ENCODE data around the gene PSPH. TPM values are rescaled to one million over a fixed set of nuclear protein-coding genes. Genes with fewer than 3 reads are reported as not detected.
"Not testable (repeated sequence)": the region's sequence is repeated elsewhere in the genome, so short reads cannot be mapped to it uniquely, and the experiment has no call there.

PSPH gene
- total and polyA plus RNA-seq, 12 donors, result 2.8 to 68.7 (median 23.0) TPM

DNA sequence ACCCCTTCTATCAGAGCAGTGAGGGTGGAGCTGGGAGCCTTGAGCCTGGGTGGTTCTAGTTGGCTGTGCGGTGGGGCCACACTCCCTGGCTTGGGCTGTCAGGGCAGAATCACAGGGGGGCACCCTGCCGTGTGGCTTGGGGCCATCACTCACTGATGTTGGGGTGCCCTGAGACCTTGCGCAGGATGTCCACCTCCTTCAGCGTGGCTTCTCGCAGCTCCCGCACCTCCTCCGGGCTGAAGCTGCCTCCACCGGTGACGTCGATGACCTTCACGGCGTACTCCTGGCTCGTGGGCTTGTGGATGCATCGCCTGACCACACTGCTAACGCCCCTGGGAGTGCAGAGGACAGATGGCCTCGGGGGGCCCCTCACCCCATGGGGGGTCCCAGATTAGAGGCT, 36.2 kb upstream of the PSPH start:
- Histone ChIP-seq H3K9me3 (replicated peaks in 1 of 3) (no peaks in the 10 kb centered on the region), H3K4me3 (no peak overlapping the region), H3K27ac (peak overlapping the region in 3 of 5 donors; percentile 57 to 68 (median 67)), H3K4me1 (replicated peaks in 1 of 2) (peaks cover under 1 to 16% of the 10 kb centered on the region in 2 donors), H3K36me3 (replicated peaks in 1 of 2) (no peaks in the 10 kb centered on the region), H3K27me3 (no peaks in the 10 kb centered on the region)
- DNase-seq, result peak in 6 of 7 donors; percentile 39 to 68 (median 63)
- intact Hi-C loops (cut with DNase I), result no loop called here
- TF ChIP-seq, protein P1, sequence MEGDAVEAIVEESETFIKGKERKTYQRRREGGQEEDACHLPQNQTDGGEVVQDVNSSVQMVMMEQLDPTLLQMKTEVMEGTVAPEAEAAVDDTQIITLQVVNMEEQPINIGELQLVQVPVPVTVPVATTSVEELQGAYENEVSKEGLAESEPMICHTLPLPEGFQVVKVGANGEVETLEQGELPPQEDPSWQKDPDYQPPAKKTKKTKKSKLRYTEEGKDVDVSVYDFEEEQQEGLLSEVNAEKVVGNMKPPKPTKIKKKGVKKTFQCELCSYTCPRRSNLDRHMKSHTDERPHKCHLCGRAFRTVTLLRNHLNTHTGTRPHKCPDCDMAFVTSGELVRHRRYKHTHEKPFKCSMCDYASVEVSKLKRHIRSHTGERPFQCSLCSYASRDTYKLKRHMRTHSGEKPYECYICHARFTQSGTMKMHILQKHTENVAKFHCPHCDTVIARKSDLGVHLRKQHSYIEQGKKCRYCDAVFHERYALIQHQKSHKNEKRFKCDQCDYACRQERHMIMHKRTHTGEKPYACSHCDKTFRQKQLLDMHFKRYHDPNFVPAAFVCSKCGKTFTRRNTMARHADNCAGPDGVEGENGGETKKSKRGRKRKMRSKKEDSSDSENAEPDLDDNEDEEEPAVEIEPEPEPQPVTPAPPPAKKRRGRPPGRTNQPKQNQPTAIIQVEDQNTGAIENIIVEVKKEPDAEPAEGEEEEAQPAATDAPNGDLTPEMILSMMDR (IDR thresholded peaks at IDR 0.05), result no peak
- TF ChIP-seq POLR2A (IDR thresholded peaks at IDR 0.05), result no peak
- 45 to 90% (median 63%) methylated on average over 8 to 16 of the region's 16 CpGs for WGBS, 4 donors

DNA sequence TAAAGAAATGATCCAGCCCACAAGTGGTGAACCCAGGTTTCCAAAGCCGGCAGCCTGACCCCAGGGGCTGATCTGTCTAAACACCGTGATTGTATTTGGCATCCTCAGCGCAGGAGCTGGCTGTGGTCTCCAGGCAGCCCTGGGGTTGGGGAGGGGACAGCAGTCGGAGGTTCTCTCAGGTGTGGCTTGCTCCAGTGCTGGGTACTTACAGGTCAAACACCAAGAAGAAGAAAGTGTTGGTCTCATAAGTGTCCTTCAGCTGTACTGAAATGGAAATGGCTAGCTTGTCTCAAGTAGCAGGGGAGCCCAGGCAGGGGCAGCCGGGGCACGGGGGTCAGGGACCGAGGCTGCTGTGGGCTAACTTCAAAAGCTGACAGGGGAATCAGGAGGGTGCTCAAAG, 35.5 kb upstream of the PSPH start:
- TF ChIP-seq, protein P1 (IDR thresholded peaks at IDR 0.05), result no peak
- TF ChIP-seq POLR2A (IDR thresholded peaks at IDR 0.05), result no peak
- 93 to 97% (median 96%) methylated on average over 7 of the region's 7 CpGs for WGBS, 4 donors
- no peak overlapping the region for H3K4me3 ChIP-seq
- no peaks in the 10 kb centered on the region for H3K9me3 ChIP-seq (replicated peaks in 1 of 3)
- H3K36me3 ChIP-seq (replicated peaks in 1 of 2), result peaks cover 0 to 3% of the 10 kb centered on the region in 2 donors
- H3K27ac ChIP-seq, result no peak overlapping the region
- no peaks in the 10 kb centered on the region for H3K27me3 ChIP-seq
- peaks cover 0 to 10% of the 10 kb centered on the region in 2 donors for H3K4me1 ChIP-seq (replicated peaks in 1 of 2)
- no peak for DNase-seq
- intact Hi-C loops (cut with DNase I), result no loop called here

DNA sequence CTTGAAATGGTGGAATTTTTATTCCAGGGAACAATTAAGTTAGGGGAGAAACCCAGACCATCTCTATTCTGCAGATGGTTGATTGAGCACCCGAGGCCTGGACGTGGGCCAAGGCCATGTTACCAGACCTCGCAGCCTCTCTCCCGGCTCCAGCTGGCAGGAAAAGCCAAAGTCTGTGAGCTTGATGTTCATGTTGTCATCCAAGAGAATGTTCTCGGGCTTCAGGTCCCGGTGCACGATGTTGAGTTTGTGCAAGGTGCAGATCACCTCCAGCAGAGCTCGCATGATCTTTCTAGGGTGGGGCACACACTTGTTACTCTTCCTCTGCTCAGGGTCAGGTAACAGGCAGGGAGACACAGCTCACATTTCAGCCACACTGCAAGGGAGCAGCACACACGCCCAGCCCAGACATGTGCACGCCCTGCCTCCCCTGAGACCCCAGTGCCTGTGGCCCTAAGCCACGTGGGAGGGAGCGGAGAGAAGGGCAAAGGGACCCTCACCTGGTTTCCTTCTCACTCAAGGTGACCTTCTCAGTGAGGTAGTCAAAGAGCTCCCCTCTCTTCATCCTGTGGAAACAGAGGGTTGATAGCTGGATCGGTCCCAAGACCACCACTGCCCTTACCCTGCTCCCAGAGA, 32.0 kb upstream of the PSPH start:
- Histone ChIP-seq H3K27ac (peak overlapping the region in 2 of 5 donors; percentile 47 to 58), H3K27me3 (no peaks in the 10 kb centered on the region), H3K9me3 (replicated peaks in 1 of 3) (no peaks in the 10 kb centered on the region), H3K36me3 (replicated peaks in 1 of 2) (peaks cover 0 to 6% of the 10 kb centered on the region in 2 donors), H3K4me1 (replicated peaks in 1 of 2) (peaks cover 8 to 24% of the 10 kb centered on the region in 2 donors), H3K4me3 (no peak overlapping the region)
- peak; percentile 82 to 93 (median 87) for DNase-seq
- 26 to 44% (median 38%) methylated on average over 8 to 13 of the region's 13 CpGs for WGBS, 4 donors
- intact Hi-C loops (cut with DNase I), result no loop called here
- no peak for TF ChIP-seq POLR2A (IDR thresholded peaks at IDR 0.05)
- TF ChIP-seq, protein P1 (IDR thresholded peaks at IDR 0.05), result no peak

DNA sequence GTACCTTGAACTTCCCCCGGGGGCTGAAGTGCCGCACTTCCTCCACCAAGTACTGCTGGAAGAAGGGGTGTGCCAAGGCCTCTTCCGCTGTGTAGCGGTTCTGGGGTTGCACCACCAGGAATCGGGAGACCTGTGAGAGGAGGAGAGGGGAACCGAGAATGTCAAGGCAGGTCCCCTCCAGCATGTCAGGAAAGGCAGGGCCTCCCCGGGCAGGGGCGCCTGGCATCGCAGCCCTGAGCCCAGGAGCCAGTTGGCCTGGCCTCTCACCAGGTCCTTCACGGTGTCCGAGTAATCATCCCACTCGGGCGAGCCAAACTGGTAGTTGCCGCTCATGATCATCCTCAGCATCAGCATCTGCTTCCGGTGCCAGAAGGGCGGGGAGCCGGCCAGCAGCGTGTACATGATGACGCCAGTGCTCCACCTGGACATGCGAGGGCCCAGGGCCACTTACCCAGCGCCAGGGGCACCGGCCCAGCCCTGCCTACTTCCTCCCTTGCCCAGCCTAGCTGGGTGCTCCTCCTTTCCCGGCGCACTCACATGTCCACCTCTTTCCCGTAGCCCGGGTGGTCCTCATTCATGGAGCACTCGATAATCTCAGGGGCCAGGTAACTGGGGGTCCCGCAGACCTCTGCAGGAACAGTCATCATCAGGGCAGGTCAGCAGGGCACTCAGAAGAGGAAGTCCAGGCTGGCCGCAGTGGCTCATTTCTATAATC, 30.5 kb upstream of the PSPH start:
- TF ChIP-seq POLR2A (IDR thresholded peaks at IDR 0.05), result no peak
- TF ChIP-seq, protein P1 (IDR thresholded peaks at IDR 0.05), result no peak
- intact Hi-C loops (cut with DNase I), result no loop called here
- no peaks in the 10 kb centered on the region for H3K27me3 ChIP-seq
- no peaks in the 10 kb centered on the region for H3K9me3 ChIP-seq (replicated peaks in 1 of 3)
- H3K4me1 ChIP-seq (replicated peaks in 1 of 2), result peaks cover 8 to 24% of the 10 kb centered on the region in 2 donors
- peaks cover 0 to 9% of the 10 kb centered on the region in 2 donors for H3K36me3 ChIP-seq (replicated peaks in 1 of 2)
- no peak overlapping the region for H3K4me3 ChIP-seq
- DNase-seq, result peak in 1 of 7 donors; percentile 11
- 93 to 100% (median 95%) methylated on average over 2 to 29 of the region's 29 CpGs for WGBS, 4 donors
- no peak overlapping the region for H3K27ac ChIP-seq

DNA sequence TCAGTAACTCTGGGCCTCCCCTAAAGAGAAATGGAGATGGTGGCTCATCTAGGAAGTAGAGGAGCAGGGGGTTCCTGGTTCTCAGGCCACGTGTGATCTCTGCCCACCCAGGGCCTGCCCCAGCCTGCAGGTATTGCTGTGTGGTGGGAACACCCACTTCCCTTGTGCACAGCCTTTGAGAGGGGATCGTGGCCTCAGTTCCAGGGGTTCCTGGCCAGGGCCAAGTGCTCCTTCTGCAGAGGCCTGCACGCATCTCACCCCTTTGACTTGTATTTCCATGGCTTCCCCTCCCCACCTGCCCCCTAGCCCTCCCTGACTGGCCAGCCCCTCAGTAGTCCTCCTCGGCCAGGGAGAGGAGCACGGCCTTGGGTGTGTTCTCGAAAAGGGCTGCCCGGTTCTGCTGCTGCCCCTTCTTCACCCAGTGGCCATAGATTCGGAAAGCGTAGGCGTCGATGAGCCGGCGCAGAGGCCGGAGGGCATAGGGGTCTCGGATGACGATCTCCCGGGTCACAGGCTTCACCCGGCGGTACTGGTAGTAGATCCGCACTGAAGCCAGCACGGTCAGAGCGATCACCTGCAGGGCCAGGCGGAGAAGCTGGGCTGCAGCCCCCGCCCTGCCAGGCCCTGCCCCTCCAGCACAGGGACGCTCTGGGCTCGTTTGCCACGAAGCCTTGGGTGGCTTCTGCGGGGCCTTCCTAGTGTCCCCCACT, 29.6 kb upstream of the PSPH start:
- H3K27me3 ChIP-seq; H3K4me3 ChIP-seq; H3K36me3 ChIP-seq (replicated peaks in 1 of 2); H3K9me3 ChIP-seq (replicated peaks in 1 of 3); intact Hi-C loops (cut with DNase I): not testable (repeated sequence)
- Histone ChIP-seq H3K4me1 (replicated peaks in 1 of 2) (peaks cover 8 to 24% of the 10 kb centered on the region in 2 donors), H3K27ac (peak overlapping the region in 2 of 5 donors; percentile 58 to 78)
- peak in 1 of 7 donors; percentile 5 for DNase-seq
- WGBS, 4 donors, result 95 to 96% (median 95%) methylated on average over 16 to 28 of the region's 28 CpGs

Measured in adrenal gland (tissue), 12 donors.